ENCODE measurements around the gene TPH1.

- no peak for TF ChIP-seq ETV6 (CRISPR knock-in tag; IDR thresholded peaks at IDR 0.05)
- TF ChIP-seq ATF2 (CRISPR knock-in tag; IDR thresholded peaks at IDR 0.05; ENCODE audit: borderline replicate concordance, low read depth), result no peak
- no peak for TF ChIP-seq FOXK1 (CRISPR knock-in tag; IDR thresholded peaks at IDR 0.05)
- no peak for TF ChIP-seq CTCF (IDR thresholded peaks at IDR 0.05)
- no peak for TF ChIP-seq ZBTB21 (CRISPR knock-in tag; IDR thresholded peaks at IDR 0.05; ENCODE audit: borderline replicate concordance)
- no peak for TF ChIP-seq E2F5 (CRISPR knock-in tag; IDR thresholded peaks at IDR 0.05)
- TF ChIP-seq MXD4 (CRISPR knock-in tag; IDR thresholded peaks at IDR 0.05; ENCODE audit: borderline replicate concordance), result no peak
- TF ChIP-seq FOXP1 (CRISPR knock-in tag; IDR thresholded peaks at IDR 0.05; ENCODE audit: borderline replicate concordance), result no peak
- TF ChIP-seq TCF7 (CRISPR knock-in tag; IDR thresholded peaks at IDR 0.05; ENCODE audit: low read depth), result no peak
- TF ChIP-seq FOXP4 (CRISPR knock-in tag; IDR thresholded peaks at IDR 0.05), result no peak
- no peak for TF ChIP-seq ZNF281 (CRISPR knock-in tag; IDR thresholded peaks at IDR 0.05)
- no peak for TF ChIP-seq GABPB1 (CRISPR knock-in tag; IDR thresholded peaks at IDR 0.05)
- TF ChIP-seq HMGXB4 (CRISPR knock-in tag; IDR thresholded peaks at IDR 0.05), result no peak; the same call in 1 of the 2 replicates
Measured at GRCh38 chr11:18046116-18046777, at the start of gene TPH1.
